Fibroblast of lung (primary cell): ENCODE data around the gene ODAD3. TPM values are rescaled to one million over a fixed set of nuclear protein-coding genes. Genes with fewer than 3 reads are reported as not detected.
A peak's percentile ranks its signal among the peaks of the same experiment; 100 is the strongest.

Experiments
- DNase-seq, 2 donors: peaks; one replicate each; pipeline versions ENCODE4 v3.0.0 to v3.0.0-alpha.2; 2010; ENCODE audit warnings: low read depth in 2 of 2
- H2AFZ ChIP-seq: 2 replicates; pipeline ENCODE4 v1.5.1; 2012; ENCODE audit warnings: low read length, control low read depth, inconsistent platforms
- H3K27ac ChIP-seq: 2 replicates; pipeline ENCODE4 v1.5.1; 2011; ENCODE audit warnings: low read length, control low read depth; ENCODE audit not compliant: insufficient read depth
- H3K27me3 ChIP-seq: 2 replicates; pipeline ENCODE4 v1.5.1; 2011; ENCODE audit warnings: mild to moderate bottlenecking, low read length; ENCODE audit not compliant: control insufficient read depth, insufficient read depth
- H3K36me3 ChIP-seq: 2 replicates; pipeline ENCODE4 v1.5.1; 2011; ENCODE audit warnings: low read length; ENCODE audit not compliant: control insufficient read depth, insufficient read depth
- H3K4me1 ChIP-seq: 2 replicates; pipeline ENCODE4 v1.5.1; 2011; ENCODE audit warnings: low read length; ENCODE audit not compliant: control insufficient read depth, insufficient read depth; ENCODE audit errors: extremely low read depth
- H3K4me2 ChIP-seq: 2 replicates; pipeline ENCODE4 v1.5.1; 2011; ENCODE audit warnings: low read length, control low read depth; ENCODE audit not compliant: insufficient read depth; ENCODE audit errors: extremely low read depth
- H3K4me3 ChIP-seq, 4 experiments: fragments of 200-600 bp in 1 of 4; sonication (generic) in 1 of 4; replicated peaks in 1 of 4; 2 replicates each; pipeline ENCODE4 v1.5.1; 2011 to 2016; ENCODE audit warnings: low read length in 4 of 4, low read depth in 3 of 4, mild to moderate bottlenecking in 3 of 4, control low read depth in 2 of 4, inconsistent platforms in 1 of 4, mixed read lengths in 1 of 4; ENCODE audit not compliant: insufficient read depth in 1 of 4; ENCODE audit errors: control extremely low read depth in 1 of 4
- H3K79me2 ChIP-seq: 2 replicates; pipeline ENCODE4 v1.5.1; 2012; ENCODE audit warnings: mild to moderate bottlenecking, low read length, inconsistent platforms; ENCODE audit not compliant: control insufficient read depth, insufficient read depth
- H3K9ac ChIP-seq: 2 replicates; pipeline ENCODE4 v1.5.1; 2011; ENCODE audit warnings: mild to moderate bottlenecking, low read length, control low read depth; ENCODE audit not compliant: insufficient read depth
- H3K9me3 ChIP-seq: 2 replicates; pipeline ENCODE4 v1.5.1; 2012; ENCODE audit warnings: low read depth, low read length; ENCODE audit not compliant: control insufficient read depth, insufficient read depth
- H4K20me1 ChIP-seq: 2 replicates; pipeline ENCODE4 v1.5.1; 2011; ENCODE audit warnings: low read length; ENCODE audit not compliant: control insufficient read depth, insufficient read depth; ENCODE audit errors: extremely low read depth
- EZH2 ChIP-seq: IDR thresholded peaks from 2 replicates; pipeline ENCODE4 v1.5.1; 2012; ENCODE audit warnings: low read length, control low read depth, mild to moderate bottlenecking; ENCODE audit errors: missing control alignments
- polyA plus RNA-seq, 2 donors: library from polyadenylated mRNA; depleted of rRNA in 1 of 2; stranded (reverse) in 1 of 2; unstranded in 1 of 2; fragments of >200 nt; gene quantifications; 2 replicates each; pipeline ENCODE4 v1.2.1, GENCODE V29; 2011 to 2012; ENCODE audit warnings: missing spikeins in 1 of 2
- total RNA-seq: library from RNA; depleted of rRNA; stranded (reverse); fragments of >200 nt; gene quantifications from 2 replicates; pipeline ENCODE4 v1.2.1, GENCODE V29; 2014
- TF ChIP-seq, protein P1 (sequence below), 2 donors: IDR thresholded peaks in 1 of 2; conservative IDR thresholded peaks in 1 of 2; 1 replicate in 1 of 2; 2 replicates in 1 of 2; pipeline ENCODE4 v1.5.1; 2011 to 2012; ENCODE audit warnings: low read length in 2 of 2, control low read depth in 1 of 2, inconsistent platforms in 1 of 2, low read depth in 1 of 2, mild to moderate bottlenecking in 1 of 2

ODAD3 gene
- total and polyA plus RNA-seq, 2 donors (not counting 1 experiment from before 2014, with no cell fraction given): 0.32 to 0.66 TPM

GRCh38 chr19:11384778-11385129 is 50.2 kb downstream of the ODAD3 start:
- Histone ChIP-seq H3K9me3 (no peaks in the 10 kb centered on the region), H3K79me2 (peaks cover 4% of the 10 kb centered on the region), H3K4me3 (no peak overlapping the region), H3K36me3 (no peaks in the 10 kb centered on the region), H3K27ac (no peak overlapping the region), H3K4me1 (peaks cover 2% of the 10 kb centered on the region), H3K4me2 (no peak overlapping the region), H4K20me1 (no peaks in the 10 kb centered on the region), H3K9ac (no peak overlapping the region), H3K27me3 (no peaks in the 10 kb centered on the region), H2AFZ (no peak overlapping the region)
- TF ChIP-seq, protein P1, sequence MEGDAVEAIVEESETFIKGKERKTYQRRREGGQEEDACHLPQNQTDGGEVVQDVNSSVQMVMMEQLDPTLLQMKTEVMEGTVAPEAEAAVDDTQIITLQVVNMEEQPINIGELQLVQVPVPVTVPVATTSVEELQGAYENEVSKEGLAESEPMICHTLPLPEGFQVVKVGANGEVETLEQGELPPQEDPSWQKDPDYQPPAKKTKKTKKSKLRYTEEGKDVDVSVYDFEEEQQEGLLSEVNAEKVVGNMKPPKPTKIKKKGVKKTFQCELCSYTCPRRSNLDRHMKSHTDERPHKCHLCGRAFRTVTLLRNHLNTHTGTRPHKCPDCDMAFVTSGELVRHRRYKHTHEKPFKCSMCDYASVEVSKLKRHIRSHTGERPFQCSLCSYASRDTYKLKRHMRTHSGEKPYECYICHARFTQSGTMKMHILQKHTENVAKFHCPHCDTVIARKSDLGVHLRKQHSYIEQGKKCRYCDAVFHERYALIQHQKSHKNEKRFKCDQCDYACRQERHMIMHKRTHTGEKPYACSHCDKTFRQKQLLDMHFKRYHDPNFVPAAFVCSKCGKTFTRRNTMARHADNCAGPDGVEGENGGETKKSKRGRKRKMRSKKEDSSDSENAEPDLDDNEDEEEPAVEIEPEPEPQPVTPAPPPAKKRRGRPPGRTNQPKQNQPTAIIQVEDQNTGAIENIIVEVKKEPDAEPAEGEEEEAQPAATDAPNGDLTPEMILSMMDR (conservative IDR thresholded peaks at IDR 0.05 in 1 of 2, IDR thresholded peaks at IDR 0.05 in 1 of 2; ENCODE audit: low read depth in 1 of 2, low read length in 2 of 2): no peak
- TF ChIP-seq EZH2: no peak
- DNase-seq: no peak

DNA sequence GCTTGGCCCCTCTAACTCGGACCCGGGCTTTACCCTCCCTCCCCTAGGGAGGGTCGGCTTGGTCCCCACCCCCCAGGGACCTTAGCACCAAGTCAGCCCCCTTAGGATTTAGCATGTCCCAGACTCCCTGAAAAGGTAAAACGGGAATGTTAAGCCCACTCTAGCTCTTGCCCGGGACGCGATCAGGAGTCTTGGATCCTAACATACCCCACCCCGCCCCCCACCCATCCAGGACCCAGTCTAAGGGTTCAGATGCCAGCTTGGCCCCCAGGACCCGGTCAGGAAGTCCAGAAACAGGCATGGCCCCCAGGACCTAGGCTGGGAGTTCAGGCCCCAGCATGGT is 51.2 kb downstream of the ODAD3 start:
- Histone ChIP-seq H3K36me3 (no peaks in the 10 kb centered on the region), H3K9ac (peak overlapping the region; percentile 0), H3K4me1 (peaks cover 2% of the 10 kb centered on the region), H3K27ac (no peak overlapping the region), H2AFZ (peak overlapping the region; percentile 5), H3K4me3 (peak overlapping the region; percentile 31 to 52 (median 36)), H4K20me1 (no peaks in the 10 kb centered on the region), H3K9me3 (no peaks in the 10 kb centered on the region), H3K79me2 (peaks cover 4% of the 10 kb centered on the region), H3K4me2 (peak overlapping the region; percentile 58), H3K27me3 (no peaks in the 10 kb centered on the region)
- TF ChIP-seq, protein P1 (conservative IDR thresholded peaks at IDR 0.05 in 1 of 2, IDR thresholded peaks at IDR 0.05 in 1 of 2; ENCODE audit: low read depth in 1 of 2, low read length in 2 of 2): no peak
- no peak for TF ChIP-seq EZH2
- no peak for DNase-seq

- peak overlapping the region; percentile 31 to 52 (median 36) for H3K4me3 ChIP-seq
- TF ChIP-seq, protein P1 (conservative IDR thresholded peaks at IDR 0.05 in 1 of 2, IDR thresholded peaks at IDR 0.05 in 1 of 2; ENCODE audit: low read depth in 1 of 2, low read length in 2 of 2): peak; percentile 53 to 60
- no peak for TF ChIP-seq EZH2
- no peaks in the 10 kb centered on the region for H3K9me3 ChIP-seq
- no peak overlapping the region for H2AFZ ChIP-seq
- H3K79me2 ChIP-seq: peaks cover 4% of the 10 kb centered on the region
- H3K27ac ChIP-seq: no peak overlapping the region
- peaks cover 8% of the 10 kb centered on the region for H3K4me1 ChIP-seq
- H3K27me3 ChIP-seq: no peaks in the 10 kb centered on the region
- peak overlapping the region; percentile 30 for H3K9ac ChIP-seq
- H4K20me1 ChIP-seq: no peaks in the 10 kb centered on the region
- DNase-seq: no peak
- no peaks in the 10 kb centered on the region for H3K36me3 ChIP-seq
- peak overlapping the region; percentile 58 for H3K4me2 ChIP-seq
Observed at GRCh38 chr19:11382898-11383705, 51.8 kb downstream of the ODAD3 start.
